Measurements from ENCODE around the gene PPT2. TPM values are rescaled to one million over a fixed set of nuclear protein-coding genes. Genes with fewer than 3 reads are reported as not detected.

The PPT2 gene
- total and polyA plus RNA-seq, 9 donors, result 33.5 to 63.9 (median 43.9) TPM

DNA sequence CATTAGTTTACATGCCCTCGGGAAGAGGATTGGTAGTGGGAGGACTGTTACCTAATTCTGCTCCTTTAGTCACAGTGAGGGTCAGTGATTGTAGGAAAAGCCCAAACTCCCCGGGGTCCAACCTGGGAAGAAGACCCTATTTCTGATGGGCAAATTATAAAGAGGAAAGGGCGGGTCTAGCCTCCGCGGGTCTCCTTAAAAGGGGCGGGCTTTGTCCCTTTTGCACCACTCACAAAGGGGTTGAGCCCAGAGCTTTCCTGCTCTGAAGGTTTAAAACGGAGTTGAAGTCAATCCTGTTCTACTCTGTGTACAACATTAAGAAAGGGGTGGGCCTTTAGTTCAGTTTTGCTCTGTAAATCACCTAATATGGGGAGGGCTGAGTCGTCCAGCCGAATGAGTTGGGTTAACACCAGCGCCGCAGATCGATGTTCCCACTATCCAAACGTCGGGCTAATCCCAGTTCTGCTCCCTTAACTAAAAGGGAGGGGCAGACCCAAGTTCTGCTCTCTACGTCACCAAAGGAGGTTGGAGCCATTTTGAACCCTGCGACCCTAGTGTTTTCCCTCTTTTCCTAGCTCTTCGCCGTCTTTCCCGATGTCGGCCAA, 23.3 kb downstream of the PPT2 start:
- peak; percentile 53 for TF ChIP-seq POLR2A (IDR thresholded peaks at IDR 0.05)
- peak; percentile 6 for TF ChIP-seq EP300 (IDR thresholded peaks at IDR 0.05)
- TF ChIP-seq, protein P1, sequence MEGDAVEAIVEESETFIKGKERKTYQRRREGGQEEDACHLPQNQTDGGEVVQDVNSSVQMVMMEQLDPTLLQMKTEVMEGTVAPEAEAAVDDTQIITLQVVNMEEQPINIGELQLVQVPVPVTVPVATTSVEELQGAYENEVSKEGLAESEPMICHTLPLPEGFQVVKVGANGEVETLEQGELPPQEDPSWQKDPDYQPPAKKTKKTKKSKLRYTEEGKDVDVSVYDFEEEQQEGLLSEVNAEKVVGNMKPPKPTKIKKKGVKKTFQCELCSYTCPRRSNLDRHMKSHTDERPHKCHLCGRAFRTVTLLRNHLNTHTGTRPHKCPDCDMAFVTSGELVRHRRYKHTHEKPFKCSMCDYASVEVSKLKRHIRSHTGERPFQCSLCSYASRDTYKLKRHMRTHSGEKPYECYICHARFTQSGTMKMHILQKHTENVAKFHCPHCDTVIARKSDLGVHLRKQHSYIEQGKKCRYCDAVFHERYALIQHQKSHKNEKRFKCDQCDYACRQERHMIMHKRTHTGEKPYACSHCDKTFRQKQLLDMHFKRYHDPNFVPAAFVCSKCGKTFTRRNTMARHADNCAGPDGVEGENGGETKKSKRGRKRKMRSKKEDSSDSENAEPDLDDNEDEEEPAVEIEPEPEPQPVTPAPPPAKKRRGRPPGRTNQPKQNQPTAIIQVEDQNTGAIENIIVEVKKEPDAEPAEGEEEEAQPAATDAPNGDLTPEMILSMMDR (IDR thresholded peaks at IDR 0.05), result no peak
- 0 to 1% (median 1%) methylated on average over 20 of the region's 20 CpGs for WGBS, 3 donors
- Histone ChIP-seq H3K27ac (peak overlapping the region; percentile 93 to 99), H3K4me3 (peak overlapping the region; percentile 70), H3K36me3 (no peaks in the 10 kb centered on the region), H3K27me3 (no peaks in the 10 kb centered on the region), H3K9me3 (no peaks in the 10 kb centered on the region), H3K4me1 (ENCODE audit: insufficient read depth) (peaks cover 6% of the 10 kb centered on the region)
- DNase-seq, result peak in 1 of 5 donors; percentile 44
- intact Hi-C loops (cut with DNase I), result no loop called here

DNA sequence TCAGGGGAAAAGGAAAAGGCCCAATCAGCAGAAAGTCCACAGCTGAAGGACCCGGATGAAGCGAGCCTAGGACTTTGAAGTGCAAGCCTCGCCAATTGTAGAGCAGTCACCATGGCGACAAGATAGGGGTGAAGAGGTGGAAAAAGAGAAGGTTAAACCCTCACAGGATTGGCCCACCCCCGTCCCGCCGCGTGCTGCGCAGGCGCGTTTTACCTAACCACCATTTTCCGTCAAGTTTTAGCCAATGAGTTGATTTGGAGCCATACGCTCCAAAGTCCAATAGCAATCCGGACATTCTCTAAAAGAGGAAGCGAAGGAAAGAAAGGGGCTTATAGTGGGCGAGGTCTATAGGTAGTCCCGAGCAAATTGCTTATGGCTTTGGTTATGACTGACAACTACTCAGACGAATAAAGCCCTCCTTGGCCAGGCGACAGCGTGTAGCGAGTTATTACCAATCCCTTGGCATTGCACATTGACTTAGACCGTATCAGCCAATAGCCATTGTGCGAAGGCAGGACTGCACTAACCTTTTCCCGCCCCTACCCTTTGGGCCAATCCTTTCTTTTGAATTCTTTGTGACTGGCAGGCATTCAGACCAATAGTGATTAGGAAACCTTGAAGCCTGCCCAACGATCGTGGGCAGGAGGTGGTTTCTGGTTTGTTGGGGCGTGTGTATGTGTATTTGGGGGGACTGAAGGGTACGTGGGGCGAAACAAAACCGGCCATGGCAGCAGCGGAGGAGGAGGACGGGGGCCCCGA, 24.0 kb downstream of the PPT2 start, which contains the start of gene RNF5:
TSS of gene RNF5 (plus strand) at position 618 of the 759 bp plus-strand sequence. CDS start at position 725, 107 bp downstream.
- DNase-seq, result peak; percentile 92 to 99 (median 97)
- H3K4me3 ChIP-seq, result peak within 1 kb of the TSS; percentile 70
- TF ChIP-seq POLR2A (IDR thresholded peaks at IDR 0.05) (peak; percentile 49), EP300 (IDR thresholded peaks at IDR 0.05) (peak; percentile 67)
- TF ChIP-seq, protein P1 (IDR thresholded peaks at IDR 0.05), result no peak
- no peaks in the 10 kb centered on the region for H3K9me3 ChIP-seq
- peaks cover 6% of the 10 kb centered on the region for H3K4me1 ChIP-seq (ENCODE audit: insufficient read depth)
- H3K27me3 ChIP-seq, result no peaks in the 10 kb centered on the region
- H3K27ac ChIP-seq, result peak within 1 kb of the TSS; percentile 93 to 99
- 0 to 1% (median 0%) methylated on average over 33 of the region's 33 CpGs for WGBS, 3 donors
- intact Hi-C loops (cut with DNase I), result no loop called here
- H3K36me3 ChIP-seq, result no peaks in the 10 kb centered on the region

DNA sequence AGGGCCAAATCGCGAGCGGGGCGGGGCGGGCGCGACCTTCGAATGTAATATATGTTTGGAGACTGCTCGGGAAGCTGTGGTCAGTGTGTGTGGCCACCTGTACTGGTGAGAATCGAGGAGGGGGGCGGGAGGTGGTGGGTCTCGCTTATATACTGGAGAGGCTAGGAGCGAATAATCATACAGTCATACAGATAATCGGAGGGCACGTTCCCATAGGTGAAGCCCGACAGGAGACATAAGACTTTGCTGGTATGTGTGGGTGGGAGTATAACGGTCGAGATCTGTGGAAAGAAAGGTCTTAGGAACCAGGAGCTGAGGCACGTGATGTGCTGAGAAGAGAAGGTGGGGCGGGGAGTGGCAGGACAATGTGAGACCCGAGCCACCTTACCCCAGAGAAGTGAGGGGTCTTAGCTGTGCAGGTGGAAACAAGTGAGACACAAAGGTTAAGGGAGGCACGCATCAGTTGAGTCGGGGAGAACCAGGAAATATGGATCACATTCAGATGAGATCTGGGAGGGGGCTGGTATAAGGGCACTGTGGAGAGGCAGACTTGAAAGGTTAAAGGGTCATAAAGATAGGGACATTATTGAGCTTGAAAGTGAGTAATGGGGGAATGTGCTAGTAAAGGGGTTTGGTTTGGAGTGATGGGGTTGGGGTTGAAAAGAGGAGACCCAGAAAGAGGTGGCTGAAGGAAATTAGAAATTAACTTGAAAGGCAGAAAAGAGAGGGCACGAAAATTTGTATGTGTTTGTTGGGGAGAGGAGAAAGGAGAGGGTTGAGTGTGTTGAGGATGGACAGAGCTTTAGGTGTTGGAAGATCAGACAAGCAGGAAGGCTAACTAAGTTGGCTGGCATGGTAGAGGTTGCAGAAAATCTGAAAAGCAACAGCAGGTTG, 24.9 kb downstream of the PPT2 start:
- H3K4me1 ChIP-seq (ENCODE audit: insufficient read depth), result peaks cover 6% of the 10 kb centered on the region
- H3K36me3 ChIP-seq, result no peaks in the 10 kb centered on the region
- peak in 1 of 5 donors; percentile 84 for DNase-seq
- H3K27ac ChIP-seq, result peak overlapping the region; percentile 93 to 99
- WGBS, 3 donors, result 2 to 3% (median 3%) methylated on average over 24 of the region's 24 CpGs
- intact Hi-C loops (cut with DNase I), result no loop called here
- H3K9me3 ChIP-seq, result no peaks in the 10 kb centered on the region
- peak; percentile 3 for TF ChIP-seq POLR2A (IDR thresholded peaks at IDR 0.05)
- TF ChIP-seq EP300 (IDR thresholded peaks at IDR 0.05), result no peak
- TF ChIP-seq, protein P1 (IDR thresholded peaks at IDR 0.05), result no peak
- H3K4me3 ChIP-seq, result peak overlapping the region; percentile 70
- H3K27me3 ChIP-seq, result no peaks in the 10 kb centered on the region
